Neural progenitor cell (in vitro differentiated cells): Measurements from ENCODE around the gene PHPT1. TPM values are rescaled to one million over a fixed set of nuclear protein-coding genes. Genes with fewer than 3 reads are reported as not detected.
A peak's percentile ranks its signal among the peaks of the same experiment; 100 is the strongest.
"Not testable (repeated sequence)": the region's sequence is repeated elsewhere in the genome, so short reads cannot be mapped to it uniquely, and the experiment has no call there.

ENCODE experiments used
- DNase-seq: peaks from one replicate; pipeline ENCODE4 v3.0.0-alpha.2; 2016; ENCODE audit warnings: low spot score
- H2AFZ ChIP-seq: fragments of 200-600 bp; sonication (generic); replicated peaks from 2 replicates; pipeline ENCODE4 v1.6.1; 2016; ENCODE audit warnings: antibody characterized with exemption
- H3F3A ChIP-seq: fragments of 200-600 bp; sonication (generic); 2 replicates; pipeline ENCODE4 v1.6.1; 2016; ENCODE audit warnings: antibody characterized with exemption, low read depth
- H3K27ac ChIP-seq: fragments of 200-600 bp; sonication (generic); 2 replicates; pipeline ENCODE4 v1.5.1; 2016; ENCODE audit warnings: mild to moderate bottlenecking
- H3K27me3 ChIP-seq: fragments of 200-600 bp; sonication (generic); 2 replicates; pipeline ENCODE4 v1.6.1; 2016; ENCODE audit warnings: mild to moderate bottlenecking, moderate library complexity
- H3K36me3 ChIP-seq: fragments of 200-600 bp; sonication (generic); 2 replicates; pipeline ENCODE4 v1.5.1; 2016
- H3K4me1 ChIP-seq: fragments of 200-600 bp; sonication (generic); 2 replicates; pipeline ENCODE4 v1.6.1; 2016; ENCODE audit warnings: mixed run types
- H3K4me2 ChIP-seq: fragments of 200-600 bp; sonication (generic); 2 replicates; pipeline ENCODE4 v1.6.1; 2016
- H3K4me3 ChIP-seq: fragments of 200-600 bp; sonication (generic); 2 replicates; pipeline ENCODE4 v1.5.1; 2016
- H3K79me2 ChIP-seq: fragments of 200-600 bp; sonication (generic); 2 replicates; pipeline ENCODE4 v1.6.1; 2016; ENCODE audit warnings: low read depth
- H3K9ac ChIP-seq: fragments of 200-600 bp; sonication (generic); 2 replicates; pipeline ENCODE4 v1.6.1; 2016
- H3K9me3 ChIP-seq: fragments of 200-600 bp; sonication (generic); 2 replicates; pipeline ENCODE4 v1.5.1; 2016; ENCODE audit warnings: low read depth
- H4K20me1 ChIP-seq: fragments of 200-600 bp; sonication (generic); 2 replicates; pipeline ENCODE4 v1.6.1; 2016; ENCODE audit warnings: low read depth
- H3K27ac Mint-ChIP-seq: 3 replicates; pipeline ENCODE4 v1.8.0; 2021; ENCODE audit warnings: mixed read lengths
- H3K27me3 Mint-ChIP-seq: 2 replicates; pipeline ENCODE4 v1.8.0; 2022; ENCODE audit warnings: low read depth, mild to moderate bottlenecking, inconsistent platforms, moderate library complexity, mixed read lengths; ENCODE audit not compliant: insufficient read depth
- H3K36me3 Mint-ChIP-seq: 3 replicates; pipeline ENCODE4 v1.8.0; 2021; ENCODE audit warnings: mixed read lengths
- H3K4me1 Mint-ChIP-seq: 3 replicates; pipeline ENCODE4 v1.8.0; 2021; ENCODE audit warnings: mixed read lengths
- H3K4me3 Mint-ChIP-seq: 3 replicates; pipeline ENCODE4 v1.8.0; 2021; ENCODE audit warnings: mild to moderate bottlenecking, moderate library complexity, mixed read lengths
- H3K9me3 Mint-ChIP-seq: 3 replicates; pipeline ENCODE4 v1.8.0; 2020; ENCODE audit warnings: mixed read lengths
- EZH2 ChIP-seq: fragments of 200-600 bp; sonication (generic); IDR thresholded peaks from 2 replicates; pipeline ENCODE4 v1.6.1; 2017; ENCODE audit warnings: antibody characterized with exemption, mild to moderate bottlenecking, moderate library complexity
- EZH2phosphoT487 ChIP-seq: fragments of 200-600 bp; sonication (generic); IDR thresholded peaks from 2 replicates; pipeline ENCODE4 v1.6.1; 2017; ENCODE audit warnings: antibody characterized with exemption
- total RNA-seq: library from RNA; depleted of rRNA; stranded (reverse); fragments of >200 nt; gene quantifications from 2 replicates; pipeline ENCODE4 v1.2.3, GENCODE V29; 2015; ENCODE audit warnings: low replicate concordance
- TF ChIP-seq, protein P1 (sequence below): fragments of 200-600 bp; sonication (generic); IDR thresholded peaks from 2 replicates; pipeline ENCODE4 v1.5.1; 2017; ENCODE audit warnings: antibody characterized with exemption, mild to moderate bottlenecking

PHPT1 gene
- total RNA-seq, 1 donor from 2014 or later, result 58.8 TPM

DNA sequence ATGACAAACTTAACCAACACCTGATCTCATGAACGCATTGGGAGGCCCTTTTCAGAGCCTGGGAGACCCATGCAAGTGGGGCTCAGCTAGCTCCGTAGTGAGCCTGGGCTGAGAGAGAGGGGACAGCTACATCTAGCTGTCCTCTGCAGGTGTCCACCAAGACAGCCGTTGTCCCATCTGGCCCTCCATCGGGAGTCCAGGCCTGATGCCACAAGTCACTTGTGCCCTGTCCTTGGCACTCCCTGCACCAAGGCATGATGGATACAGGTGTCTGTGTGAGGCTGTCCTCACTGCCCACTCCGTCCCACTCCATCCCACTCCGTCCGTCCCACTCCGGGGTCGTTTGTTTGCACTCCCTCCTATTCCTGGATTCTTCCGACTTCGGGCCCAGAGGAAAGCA lies 19.4 kb downstream of the PHPT1 start:
- Histone ChIP-seq H3F3A (peaks cover 4% of the 10 kb centered on the region), H3K79me2 (peaks cover 32% of the 10 kb centered on the region), H3K27ac (no peak overlapping the region), H3K4me1 (peaks cover 10% of the 10 kb centered on the region), H3K4me3 (no peak overlapping the region), H3K4me2 (no peak overlapping the region), H3K9me3 (peaks cover 14% of the 10 kb centered on the region), H3K9ac (no peak overlapping the region), H3K36me3 (no peaks in the 10 kb centered on the region), H4K20me1 (peaks cover 24% of the 10 kb centered on the region), H2AFZ (no peak overlapping the region), H3K27me3 (no peaks in the 10 kb centered on the region)
- Mint-ChIP-seq H3K27ac (no peak overlapping the region), H3K9me3 (peaks cover 43% of the 10 kb centered on the region), H3K4me3 (peak overlapping the region; percentile 73), H3K36me3 (peaks cover 17% of the 10 kb centered on the region), H3K4me1 (peaks cover 7% of the 10 kb centered on the region), H3K27me3 (peaks cover 3% of the 10 kb centered on the region)
- TF ChIP-seq EZH2phosphoT487 (no peak), EZH2 (no peak)
- TF ChIP-seq, protein P1, sequence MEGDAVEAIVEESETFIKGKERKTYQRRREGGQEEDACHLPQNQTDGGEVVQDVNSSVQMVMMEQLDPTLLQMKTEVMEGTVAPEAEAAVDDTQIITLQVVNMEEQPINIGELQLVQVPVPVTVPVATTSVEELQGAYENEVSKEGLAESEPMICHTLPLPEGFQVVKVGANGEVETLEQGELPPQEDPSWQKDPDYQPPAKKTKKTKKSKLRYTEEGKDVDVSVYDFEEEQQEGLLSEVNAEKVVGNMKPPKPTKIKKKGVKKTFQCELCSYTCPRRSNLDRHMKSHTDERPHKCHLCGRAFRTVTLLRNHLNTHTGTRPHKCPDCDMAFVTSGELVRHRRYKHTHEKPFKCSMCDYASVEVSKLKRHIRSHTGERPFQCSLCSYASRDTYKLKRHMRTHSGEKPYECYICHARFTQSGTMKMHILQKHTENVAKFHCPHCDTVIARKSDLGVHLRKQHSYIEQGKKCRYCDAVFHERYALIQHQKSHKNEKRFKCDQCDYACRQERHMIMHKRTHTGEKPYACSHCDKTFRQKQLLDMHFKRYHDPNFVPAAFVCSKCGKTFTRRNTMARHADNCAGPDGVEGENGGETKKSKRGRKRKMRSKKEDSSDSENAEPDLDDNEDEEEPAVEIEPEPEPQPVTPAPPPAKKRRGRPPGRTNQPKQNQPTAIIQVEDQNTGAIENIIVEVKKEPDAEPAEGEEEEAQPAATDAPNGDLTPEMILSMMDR, result no peak
- no peak for DNase-seq

DNA sequence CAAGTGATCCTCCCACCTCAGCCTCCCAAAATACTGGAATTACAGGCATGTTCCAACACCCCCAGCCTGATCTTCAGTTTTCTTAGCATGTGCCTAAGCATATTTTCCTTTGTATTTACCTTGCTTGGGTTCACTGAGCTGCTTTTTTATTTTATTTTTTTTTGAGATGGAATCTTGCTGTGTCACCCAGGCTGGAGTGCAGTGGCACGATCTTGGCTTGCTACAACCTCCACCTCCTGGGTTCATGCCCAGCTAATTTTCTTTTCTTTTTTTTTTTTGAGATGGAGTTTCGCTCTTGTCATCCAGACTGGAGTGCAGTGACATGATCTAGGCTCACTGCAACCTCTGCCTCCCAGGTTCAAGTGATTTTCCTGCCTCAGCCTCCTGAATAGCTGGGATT lies 20.4 kb downstream of the PHPT1 start:
- H3K36me3 Mint-ChIP-seq, result peaks cover 13% of the 10 kb centered on the region

DNA sequence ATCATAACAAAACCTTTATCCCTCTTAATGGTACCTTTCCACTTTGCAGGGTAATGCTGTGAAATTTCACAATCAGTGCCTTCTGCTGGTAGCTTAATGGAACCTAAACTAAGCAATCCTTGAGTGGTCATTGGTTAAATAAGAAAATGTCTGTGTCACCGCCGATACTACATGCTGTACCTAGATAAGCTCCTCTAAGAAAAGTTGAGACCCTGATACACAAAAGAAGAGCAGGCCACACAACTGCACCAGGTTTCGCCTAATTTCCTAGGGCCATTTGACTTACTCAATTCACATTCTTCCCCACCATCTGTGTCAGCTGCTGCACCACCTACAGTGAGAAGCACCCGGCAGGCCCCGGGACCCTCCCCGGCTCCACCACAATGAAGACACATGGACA lies 25.9 kb downstream of the PHPT1 start:
- H3K27ac Mint-ChIP-seq, result no peak overlapping the region

More for the DNA sequence above, 20.4 kb downstream of the PHPT1 start:
- Mint-ChIP-seq H3K4me3 (peak overlapping the region; percentile 30), H3K9me3 (peaks cover 46% of the 10 kb centered on the region)
- peaks cover 14% of the 10 kb centered on the region for H3K9me3 ChIP-seq
- not testable (repeated sequence) for H3K4me1 Mint-ChIP-seq, H3K27ac Mint-ChIP-seq, H2AFZ ChIP-seq, H3K27me3 Mint-ChIP-seq, H3K4me1 ChIP-seq, H3F3A ChIP-seq, H3K27me3 ChIP-seq, H3K36me3 ChIP-seq, H3K4me3 ChIP-seq, H3K9ac ChIP-seq, H3K27ac ChIP-seq, H3K4me2 ChIP-seq, DNase-seq
- peaks cover 14% of the 10 kb centered on the region for H4K20me1 ChIP-seq
- H3K79me2 ChIP-seq, result peaks cover 22% of the 10 kb centered on the region

GRCh38 chr9:136876476-136876875 lies 27.3 kb downstream of the PHPT1 start:
- Mint-ChIP-seq H3K27ac (peak overlapping the region; percentile 14), H3K27me3 (peaks cover 9% of the 10 kb centered on the region), H3K36me3 (no peaks in the 10 kb centered on the region), H3K4me1 (no peaks in the 10 kb centered on the region), H3K4me3 (no peak overlapping the region), H3K9me3 (peaks cover 27% of the 10 kb centered on the region)
- no peak for DNase-seq
- Histone ChIP-seq H3K4me3 (no peak overlapping the region), H3K9ac (no peak overlapping the region), H3F3A (no peaks in the 10 kb centered on the region), H3K27ac (no peak overlapping the region), H2AFZ (no peak overlapping the region), H4K20me1 (no peaks in the 10 kb centered on the region), H3K4me1 (no peaks in the 10 kb centered on the region), H3K9me3 (peaks cover 7% of the 10 kb centered on the region), H3K27me3 (no peaks in the 10 kb centered on the region), H3K36me3 (no peaks in the 10 kb centered on the region), H3K4me2 (no peak overlapping the region), H3K79me2 (no peaks in the 10 kb centered on the region)
- no peak for TF ChIP-seq EZH2phosphoT487
- TF ChIP-seq, protein P1, result no peak
- no peak for TF ChIP-seq EZH2

More for the DNA sequence above, 25.9 kb downstream of the PHPT1 start:
- no peak overlapping the region for H3K9ac ChIP-seq
- H3K79me2 ChIP-seq, result no peaks in the 10 kb centered on the region
- no peaks in the 10 kb centered on the region for H3K36me3 ChIP-seq
- H3K9me3 ChIP-seq, result peaks cover 7% of the 10 kb centered on the region
- no peak overlapping the region for H3K4me2 ChIP-seq
- no peak for DNase-seq
- TF ChIP-seq EZH2 (no peak), EZH2phosphoT487 (no peak)
- TF ChIP-seq, protein P1, result no peak
- Mint-ChIP-seq H3K36me3 (no peaks in the 10 kb centered on the region), H3K27me3 (peaks cover 12% of the 10 kb centered on the region), H3K4me1 (no peaks in the 10 kb centered on the region), H3K4me3 (no peak overlapping the region), H3K9me3 (peaks cover 36% of the 10 kb centered on the region)
- no peaks in the 10 kb centered on the region for H3F3A ChIP-seq
- no peaks in the 10 kb centered on the region for H3K4me1 ChIP-seq
- H2AFZ ChIP-seq, result no peak overlapping the region
- no peaks in the 10 kb centered on the region for H4K20me1 ChIP-seq
- H3K27ac ChIP-seq, result no peak overlapping the region
- no peaks in the 10 kb centered on the region for H3K27me3 ChIP-seq
- H3K4me3 ChIP-seq, result no peak overlapping the region
